Measurements from ENCODE around the gene CNOT6. TPM values are rescaled to one million over a fixed set of nuclear protein-coding genes. Genes with fewer than 3 reads are reported as not detected.

CNOT6 gene
- total RNA-seq, 4 donors from 2014 or later, result 3.8 to 43.5 (median 17.0) TPM

DNA sequence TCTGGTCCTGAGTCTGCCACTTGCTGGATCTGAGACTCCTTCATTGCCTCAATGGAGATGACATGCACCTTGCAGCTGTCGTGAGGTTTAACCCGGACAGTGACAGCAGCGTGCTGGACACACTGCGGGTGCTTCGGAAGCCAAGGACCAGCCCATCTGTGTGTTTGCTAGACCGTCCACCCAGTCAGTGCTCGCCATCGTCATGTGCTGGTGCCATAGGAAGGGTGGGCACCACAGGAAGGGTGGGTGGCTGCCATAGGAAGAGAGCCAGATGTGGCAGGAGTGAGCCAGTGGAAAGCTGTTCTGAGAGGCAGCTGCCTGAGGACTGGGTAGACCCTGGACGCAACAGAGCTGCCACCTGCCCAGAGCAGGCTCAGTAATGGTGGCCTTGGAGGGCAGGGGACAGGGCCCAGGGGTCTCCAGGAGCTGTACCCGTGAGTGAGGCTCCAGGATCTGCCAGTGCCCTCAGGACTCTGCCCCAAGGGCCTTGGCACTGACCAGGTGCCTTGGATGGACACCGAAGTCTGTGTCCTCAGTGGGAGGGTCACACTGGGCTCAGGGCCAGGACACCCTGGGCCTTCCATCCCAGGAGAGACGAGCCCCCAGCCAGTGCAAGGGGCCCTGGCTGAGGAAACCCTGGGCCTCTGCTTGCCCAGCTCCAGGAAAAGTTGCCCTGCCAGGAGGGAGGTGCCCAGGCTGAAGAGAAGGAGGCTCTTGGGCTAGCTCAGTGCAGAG lies 133.4 kb downstream of the CNOT6 start:
- Histone ChIP-seq H3K4me1 (no peaks in the 10 kb centered on the region), H3K27me3 (no peaks in the 10 kb centered on the region), H3K36me3 (no peaks in the 10 kb centered on the region), H3K9me3 (no peaks in the 10 kb centered on the region), H3K27ac (no peak overlapping the region), H3K4me3 (no peak overlapping the region)
- TF ChIP-seq, protein P1, sequence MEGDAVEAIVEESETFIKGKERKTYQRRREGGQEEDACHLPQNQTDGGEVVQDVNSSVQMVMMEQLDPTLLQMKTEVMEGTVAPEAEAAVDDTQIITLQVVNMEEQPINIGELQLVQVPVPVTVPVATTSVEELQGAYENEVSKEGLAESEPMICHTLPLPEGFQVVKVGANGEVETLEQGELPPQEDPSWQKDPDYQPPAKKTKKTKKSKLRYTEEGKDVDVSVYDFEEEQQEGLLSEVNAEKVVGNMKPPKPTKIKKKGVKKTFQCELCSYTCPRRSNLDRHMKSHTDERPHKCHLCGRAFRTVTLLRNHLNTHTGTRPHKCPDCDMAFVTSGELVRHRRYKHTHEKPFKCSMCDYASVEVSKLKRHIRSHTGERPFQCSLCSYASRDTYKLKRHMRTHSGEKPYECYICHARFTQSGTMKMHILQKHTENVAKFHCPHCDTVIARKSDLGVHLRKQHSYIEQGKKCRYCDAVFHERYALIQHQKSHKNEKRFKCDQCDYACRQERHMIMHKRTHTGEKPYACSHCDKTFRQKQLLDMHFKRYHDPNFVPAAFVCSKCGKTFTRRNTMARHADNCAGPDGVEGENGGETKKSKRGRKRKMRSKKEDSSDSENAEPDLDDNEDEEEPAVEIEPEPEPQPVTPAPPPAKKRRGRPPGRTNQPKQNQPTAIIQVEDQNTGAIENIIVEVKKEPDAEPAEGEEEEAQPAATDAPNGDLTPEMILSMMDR (IDR thresholded peaks at IDR 0.05), result no peak
- no peak for TF ChIP-seq POLR2A (IDR thresholded peaks at IDR 0.05)
- intact Hi-C loops (cut with DNase I; ENCODE audit: low total_unique reads), result no loop called here
- DNase-seq, result no peak

Small RNA genes lying within 50 kb of the gene (small RNA-seq; reads per million reads assigned to genes)
- not detected for gene RNU6-525P

Other genes starting within 250 kb of the CNOT6 start
- gene MAPK9, start 202.3 kb upstream of the CNOT6 start, total RNA-seq, result 10 to 100 TPM in 3 of 4 donors, 1 to 10 TPM in 1; 9.2 to 45.1 (median 33.3) TPM
- 100 to 1,000 TPM in 1 of 4 donors, 10 to 100 TPM in 3; 18.2 to 118 (median 47.8) TPM for gene GFPT2, start 141.0 kb upstream of the CNOT6 start, total RNA-seq
- gene SCGB3A1, start 97.1 kb downstream of the CNOT6 start, total RNA-seq, result under 1 TPM in 1 of 4 donors, not detected in 3; 0.98 TPM
- gene FLT4, start 155.2 kb downstream of the CNOT6 start, total RNA-seq, result 10 to 100 TPM; 22.5 to 35.5 (median 25.1) TPM
- not detected for gene OR2Y1, start 245.7 kb downstream of the CNOT6 start, total RNA-seq

Measured in uterus (tissue), 4 donors.